H1 (cell line): ENCODE data around the gene MYH11. TPM values are rescaled to one million over a fixed set of nuclear protein-coding genes. Genes with fewer than 3 reads are reported as not detected.

ENCODE experiments used
- CTCF ChIA-PET: fragments of 300-600 bp; sonication (Branson Sonifier 250); formaldehyde crosslinking; loops from one replicate; lab custom pipeline; 2021; ENCODE audit not compliant: partially characterized antibody; lab: Charles Lee
- POLR2A ChIA-PET: fragments of 300-600 bp; sonication (Branson Sonifier 250); formaldehyde crosslinking; loops from one replicate; lab custom pipeline; 2021; ENCODE audit warnings: inconsistent platforms; ENCODE audit not compliant: partially characterized antibody; lab: Charles Lee
- DNase-seq, 2 experiments: peaks; one replicate each; pipeline versions ENCODE4 v3.0.0 to v3.0.0-alpha.2; 2010 to 2022; ENCODE audit warnings: low spot score in 2 of 2, low read depth in 1 of 2, mixed read lengths in 1 of 2
- FAIRE-seq: peaks from 2 replicates; lab custom pipeline; 2011; peaks lifted over from hg19 to GRCh38; lab: Jason Lieb, UNC
- H2AFZ ChIP-seq: 2 replicates; pipeline ENCODE4 v1.8.1; 2012; ENCODE audit warnings: low read length, inconsistent platforms
- H2AK5ac ChIP-seq: 2 replicates; pipeline ENCODE4 v1.6.1; 2013; ENCODE audit warnings: low read depth, low read length
- H2BK120ac ChIP-seq: replicated peaks from 2 replicates; pipeline ENCODE3; 2013; ENCODE audit warnings: low read depth, low read length, inconsistent platforms
- H2BK12ac ChIP-seq: 2 replicates; pipeline ENCODE4 v1.6.1; 2013; ENCODE audit warnings: low read depth, low read length
- H2BK15ac ChIP-seq: 2 replicates; pipeline ENCODE4 v1.6.1; 2013; ENCODE audit warnings: low read length
- H2BK20ac ChIP-seq: 2 replicates; pipeline ENCODE4 v1.6.1; 2013; ENCODE audit warnings: low read length
- H2BK5ac ChIP-seq: 2 replicates; pipeline ENCODE4 v1.6.1; 2013; ENCODE audit warnings: low read depth, low read length
- H3K14ac ChIP-seq: 2 replicates; pipeline ENCODE4 v1.6.1; 2013; ENCODE audit warnings: inconsistent platforms; ENCODE audit not compliant: insufficient read length
- H3K18ac ChIP-seq: 2 replicates; pipeline ENCODE4 v1.6.1; 2013; ENCODE audit warnings: low read length; ENCODE audit errors: extremely low read depth
- H3K23ac ChIP-seq: 2 replicates; pipeline ENCODE4 v1.6.1; 2013; ENCODE audit warnings: inconsistent platforms; ENCODE audit not compliant: insufficient read length
- H3K23me2 ChIP-seq: 2 replicates; pipeline ENCODE4 v1.6.1; 2013; ENCODE audit warnings: low read depth, low read length
- H3K27ac ChIP-seq: 2 replicates; pipeline ENCODE4 v1.6.1; 2011; ENCODE audit warnings: low read depth, low read length, inconsistent platforms
- H3K27me3 ChIP-seq, 4 experiments: replicated peaks in 1 of 4; 1 replicate in 1 of 4; 2 replicates in 3 of 4; pipeline versions ENCODE4 v1.6.1 to v1.8.1; 2011 to 2013; ENCODE audit warnings: low read length in 3 of 4, mild to moderate bottlenecking in 3 of 4, inconsistent platforms in 2 of 4, mixed read lengths in 2 of 4, moderate library complexity in 1 of 4; ENCODE audit not compliant: control insufficient read depth in 3 of 4, insufficient read depth in 3 of 4; ENCODE audit errors: extremely low read depth in 1 of 4
- H3K36me3 ChIP-seq, 4 experiments: 2 replicates each; pipeline versions ENCODE4 v1.6.1 to v1.8.1; 2011 to 2013; ENCODE audit warnings: mild to moderate bottlenecking in 4 of 4, low read length in 3 of 4, moderate library complexity in 2 of 4, control low read depth in 1 of 4, inconsistent platforms in 1 of 4; ENCODE audit not compliant: insufficient read depth in 4 of 4, control insufficient read depth in 2 of 4
- H3K4ac ChIP-seq: replicated peaks from 2 replicates; pipeline ENCODE3; 2013; ENCODE audit warnings: low read length, low read depth, mixed read lengths, inconsistent platforms; ENCODE audit not compliant: insufficient read length
- H3K4me1 ChIP-seq, 4 experiments: replicated peaks in 1 of 4; 1 replicate in 1 of 4; 2 replicates in 3 of 4; pipeline versions ENCODE4 v1.6.1 to v1.8.1; 2011 to 2013; ENCODE audit warnings: low read length in 3 of 4, inconsistent platforms in 2 of 4, mixed read lengths in 1 of 4; ENCODE audit not compliant: insufficient read depth in 4 of 4, control insufficient read depth in 3 of 4
- H3K4me2 ChIP-seq, 2 experiments: 2 replicates each; pipeline versions ENCODE4 v1.6.1 to v1.8.1; 2011 to 2013; ENCODE audit warnings: low read depth in 2 of 2, low read length in 2 of 2, control low read depth in 1 of 2, inconsistent platforms in 1 of 2, mild to moderate bottlenecking in 1 of 2; ENCODE audit not compliant: insufficient read depth in 1 of 2
- H3K4me3 ChIP-seq, 4 experiments: fragments of 200-600, 300-600 bp in 1 of 4; sonication (generic), shearing (Covaris generic), sonication (Bioruptor Twin) in 1 of 4; 2 replicates each; pipeline versions ENCODE4 v1.5.1 to v1.8.1; 2011 to 2016; ENCODE audit warnings: low read length in 4 of 4, low read depth in 3 of 4, control low read depth in 2 of 4, inconsistent platforms in 2 of 4, mild to moderate bottlenecking in 2 of 4, mixed read lengths in 1 of 4, moderate library complexity in 1 of 4; ENCODE audit not compliant: insufficient read depth in 2 of 4; ENCODE audit errors: extremely low read depth in 1 of 4
- H3K56ac ChIP-seq: replicated peaks from 2 replicates; pipeline ENCODE3; 2013; ENCODE audit warnings: low read depth, mild to moderate bottlenecking, mixed read lengths, low read length, inconsistent platforms; ENCODE audit not compliant: insufficient read length
- H3K79me1 ChIP-seq: 2 replicates; pipeline ENCODE4 v1.6.1; 2013; ENCODE audit warnings: low read depth, low read length, control low read depth
- H3K79me2 ChIP-seq, 2 experiments: 2 replicates each; pipeline versions ENCODE4 v1.6.1 to v1.8.1; 2012 to 2013; ENCODE audit warnings: low read length in 2 of 2, mild to moderate bottlenecking in 2 of 2, inconsistent platforms in 1 of 2; ENCODE audit not compliant: insufficient read depth in 2 of 2, control insufficient read depth in 1 of 2
- H3K9ac ChIP-seq, 4 experiments: replicated peaks in 1 of 4; 1 replicate in 1 of 4; 2 replicates in 3 of 4; pipeline versions ENCODE4 v1.6.1 to v1.8.1; 2011 to 2013; ENCODE audit warnings: low read depth in 3 of 4, low read length in 3 of 4, control low read depth in 2 of 4, mild to moderate bottlenecking in 2 of 4, moderate library complexity in 2 of 4, inconsistent platforms in 1 of 4; ENCODE audit errors: extremely low read depth in 1 of 4
- H3K9me3 ChIP-seq, 2 experiments: 2 replicates each; pipeline versions ENCODE4 v1.6.1 to v1.8.1; 2012 to 2013; ENCODE audit warnings: mild to moderate bottlenecking in 2 of 2, moderate library complexity in 2 of 2, control low read depth in 1 of 2, inconsistent platforms in 1 of 2, low read depth in 1 of 2, low read length in 1 of 2, mixed read lengths in 1 of 2; ENCODE audit not compliant: insufficient read depth in 2 of 2
- H4K20me1 ChIP-seq, 2 experiments: replicated peaks in 1 of 2; 2 replicates each; pipeline versions ENCODE3 to v1.8.1; 2011 to 2013; ENCODE audit warnings: inconsistent platforms in 2 of 2, low read length in 2 of 2, mild to moderate bottlenecking in 1 of 2; ENCODE audit not compliant: insufficient read depth in 2 of 2, control insufficient read depth in 1 of 2
- H4K5ac ChIP-seq: 2 replicates; pipeline ENCODE4 v1.6.1; 2013; ENCODE audit warnings: low read length, low read depth, mixed read lengths, inconsistent platforms; ENCODE audit not compliant: insufficient read length
- H4K8ac ChIP-seq: 2 replicates; pipeline ENCODE4 v1.8.0; 2013; ENCODE audit warnings: mild to moderate bottlenecking, moderate library complexity, low read length, inconsistent platforms; ENCODE audit not compliant: insufficient read depth; ENCODE audit errors: extremely low read depth
- H4K91ac ChIP-seq: replicated peaks from 2 replicates; pipeline ENCODE3; 2013; ENCODE audit warnings: low read length, mixed read lengths, inconsistent platforms; ENCODE audit not compliant: insufficient read length
- GTF2F1 ChIP-seq: IDR thresholded peaks from 2 replicates; pipeline ENCODE4 v1.6.1; 2012; ENCODE audit warnings: low read depth, low read length, improper control_type of control experiment, borderline replicate concordance
- HDAC2 ChIP-seq, 2 experiments: fragments of 300-600 bp in 1 of 2; sonication (generic) in 1 of 2; IDR thresholded peaks; 2 replicates each; pipeline ENCODE4 v1.6.1; 2011 to 2012; ENCODE audit warnings: low read depth in 2 of 2, low read length in 2 of 2, mild to moderate bottlenecking in 2 of 2, moderate library complexity in 2 of 2, borderline replicate concordance in 1 of 2, inconsistent platforms in 1 of 2
- KDM5A ChIP-seq: fragments of 200-600 bp; IDR thresholded peaks from 2 replicates; pipeline ENCODE4 v1.7.1; 2012; ENCODE audit warnings: mild to moderate bottlenecking, low read length, inconsistent platforms, mixed read lengths
- NRF1 ChIP-seq: IDR thresholded peaks from 2 replicates; pipeline ENCODE4 v1.6.1; 2011; ENCODE audit warnings: mild to moderate bottlenecking, low read depth, low read length, improper control_type of control experiment
- PHF8 ChIP-seq: fragments of 200-600 bp; sonication (generic); conservative IDR thresholded peaks from 2 replicates; pipeline ENCODE4 v1.7.1; 2012; ENCODE audit warnings: low read depth, mild to moderate bottlenecking, inconsistent platforms, low read length, moderate library complexity
- RNF2 ChIP-seq: fragments of 200-900, 300-1000 bp; sonication (generic); IDR thresholded peaks from 2 replicates; pipeline ENCODE4 v1.7.1; 2016; ENCODE audit warnings: borderline replicate concordance, low read depth, mild to moderate bottlenecking, antibody characterized with exemption, low read length; ENCODE audit not compliant: poor library complexity, severe bottlenecking; ENCODE audit errors: missing control alignments
- SIRT6 ChIP-seq: IDR thresholded peaks from one replicate; pipeline ENCODE4 v1.7.1; 2012; ENCODE audit warnings: low read length, inconsistent platforms
- TBP ChIP-seq: IDR thresholded peaks from 2 replicates; pipeline ENCODE4 v1.6.1; 2011; ENCODE audit warnings: low read depth, low read length, improper control_type of control experiment
- WGBS, 2 experiments: shearing (Covaris generic) in 1 of 2; methylation state at CpG; one replicate each; pipeline versions ENCODE4 v1.1.6 to v1.1.7; 2013 to 2015; ENCODE audit warnings: low lambda C conversion rate in 2 of 2, mixed read lengths in 2 of 2, inconsistent platforms in 1 of 2, low coverage in 1 of 2, missing lambda C conversion rate in 1 of 2; ENCODE audit not compliant: insufficient replicate concordance in 2 of 2, insufficient coverage in 1 of 2, insufficient read length in 1 of 2; ENCODE audit errors: extremely low coverage in 1 of 2, missing lambda C conversion rate in 1 of 2; 5-methylcytosine and 5-hydroxymethylcytosine counted together
- polyA plus RNA-seq, 7 experiments: library from polyadenylated mRNA; depleted of rRNA in 3 of 7; stranded (reverse) in 5 of 7; unstranded in 2 of 7; fragments of >200 nt in 5 of 7; fragments of 200-250 nt in 2 of 7; gene quantifications; 1 replicate in 5 of 7; 2 replicates in 1 of 7; 4 replicates in 1 of 7; pipeline versions ENCODE4 v1.2.1 to v1.2.3, GENCODE V29; 2011 to 2013; ENCODE audit warnings: missing spikeins in 2 of 7, mixed read lengths in 2 of 7
- total RNA-seq: library from RNA; stranded (reverse); fragmentation: NEBNext Ultra II Directional; extraction: Animal tissue kit (Norgen Biotek cat#: 25700); gene quantifications from 2 replicates; pipeline ENCODE4 v1.2.1, GENCODE V29; 2021

MYH11 gene
- total and polyA plus RNA-seq, 2 of the 8 experiments (the other 6 are each of a cell fraction or from before 2014, with no cell fraction given): 0.11 to 0.78 TPM

DNA sequence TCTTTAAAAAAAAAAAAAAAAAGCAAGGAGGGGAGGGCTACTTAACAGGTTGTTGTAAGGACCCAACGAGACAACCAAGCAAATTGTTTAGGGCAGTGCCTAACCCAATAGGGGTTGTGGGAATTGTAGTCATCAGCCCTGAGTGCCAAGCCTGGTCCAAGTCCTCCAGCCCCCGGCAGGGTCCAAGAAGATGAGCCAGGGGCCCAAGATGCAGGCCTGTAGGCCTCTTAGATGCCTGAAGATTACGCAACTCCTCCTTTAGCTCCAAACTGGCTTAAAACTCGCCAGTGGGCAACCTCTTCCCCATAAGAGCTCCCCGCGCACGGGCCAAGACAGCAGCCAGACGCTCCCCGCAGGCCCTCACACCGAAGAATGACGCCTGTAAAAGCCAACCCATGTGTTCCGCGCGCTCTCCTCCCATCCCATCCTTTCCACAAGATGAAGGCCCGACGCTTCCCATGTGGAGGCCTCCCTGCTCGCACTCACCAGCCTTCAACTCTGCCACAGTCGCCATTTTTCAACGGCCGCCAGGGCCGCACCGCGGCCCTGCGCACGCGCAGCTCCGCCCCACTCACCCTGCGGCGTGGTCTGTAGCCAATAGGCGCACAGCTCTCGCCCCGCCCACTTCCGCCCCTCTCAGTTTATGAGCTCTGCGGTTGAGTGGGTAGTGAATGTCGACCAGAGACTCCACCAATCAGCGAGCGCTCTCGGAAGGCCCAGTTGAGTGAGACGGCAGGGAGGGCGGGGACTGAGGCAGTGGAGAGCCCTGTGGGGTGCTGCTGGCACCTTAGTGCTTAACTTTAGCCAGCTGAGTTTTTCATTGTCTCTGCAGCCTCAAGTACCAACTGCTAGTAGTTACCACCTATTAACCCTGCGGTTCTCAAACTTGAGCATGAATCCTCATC is 31.5 kb upstream of the MYH11 start, which contains the start of gene CEP20:
Gene CEP20 (minus strand): TSS at position 532 of the 905 bp plus-strand sequence. CDS start 18 bp downstream, at position 514.
- H2BK12ac ChIP-seq: peak within 1 kb of the TSS; percentile 62
- peak within 1 kb of the TSS; percentile 97 to 100 (median 98) for H3K4me3 ChIP-seq
- peaks cover 10% of the 10 kb centered on the region; the same call in 1 of the 2 replicates for H3K79me1 ChIP-seq
- ChIA-PET POLR2A (interaction anchor here (0.5 to 2.1 kb wide), 21 partner anchors 10 to 223 kb away, joined by 3 to 20 read pairs (median 5); partner anchors contain the start of gene MYH11), CTCF (interaction anchor here (0.6 to 3.9 kb wide), 5 partner anchors 14 to 148 kb away, joined by 3 to 22 read pairs (median 5); no protein-coding TSS in a partner anchor)
- no peak within 1 kb of the TSS for H2BK20ac ChIP-seq
- H3K36me3 ChIP-seq: peaks cover 0 to 5% (median under 1%) of the 10 kb centered on the region in 4 experiments; a peak in 3 of 8 replicates
- H3K18ac ChIP-seq: peak within 1 kb of the TSS; percentile 73; the same call in 1 of the 2 replicates
- H2BK15ac ChIP-seq: peak within 1 kb of the TSS; percentile 49
- H3K9ac ChIP-seq: peak within 1 kb of the TSS; percentile 39 to 93 (median 87)
- H3K27ac ChIP-seq: peak within 1 kb of the TSS; percentile 85
- H2BK5ac ChIP-seq: peak within 1 kb of the TSS; percentile 93
- H3K23me2 ChIP-seq: peaks cover 2% of the 10 kb centered on the region; the same call in 1 of the 2 replicates
- H3K9me3 ChIP-seq: no peaks in the 10 kb centered on the region
- no peaks in the 10 kb centered on the region for H3K27me3 ChIP-seq
- H4K91ac ChIP-seq: peak within 1 kb of the TSS; percentile 75
- DNase-seq: peak; percentile 98
- H3K23ac ChIP-seq: no peak within 1 kb of the TSS
- peak within 1 kb of the TSS; percentile 65 to 74 for H3K4me2 ChIP-seq
- peaks cover 3 to 6% (median 5%) of the 10 kb centered on the region in 4 experiments; a peak in 5 of 7 replicates for H3K4me1 ChIP-seq
- peak; percentile 42 for FAIRE-seq
- peak within 1 kb of the TSS; percentile 75 for H2BK120ac ChIP-seq
- H2AK5ac ChIP-seq: peak within 1 kb of the TSS; percentile 44
- peaks cover 0 to 3% of the 10 kb centered on the region in 2 experiments for H4K20me1 ChIP-seq
- H2AFZ ChIP-seq: peak within 1 kb of the TSS; percentile 70; the same call in 1 of the 2 replicates
- H3K14ac ChIP-seq: no peak within 1 kb of the TSS
- peak within 1 kb of the TSS; percentile 96; the same call in 1 of the 2 replicates for H4K8ac ChIP-seq
- peak within 1 kb of the TSS; percentile 95 for H4K5ac ChIP-seq
- H3K79me2 ChIP-seq: peaks cover 11 to 44% of the 10 kb centered on the region in 2 experiments; a peak in 3 of 4 replicates
- peak within 1 kb of the TSS; percentile 84 for H3K56ac ChIP-seq
- H3K4ac ChIP-seq: peak within 1 kb of the TSS; percentile 69
- WGBS, 2 experiments: 2% methylated on average over 40 of the region's 41 CpGs; no CpG with 5 or more reads in 1 of the 2 experiments
- TF ChIP-seq RNF2 (no peak), GTF2F1 (no peak), PHF8 (peak; percentile 87), KDM5A (peak; percentile 92), NRF1 (peak; percentile 97), SIRT6 (no peak), HDAC2 (IDR thresholded peaks at IDR 0.05; ENCODE audit: borderline replicate concordance in 1 of 2, low read depth in 2 of 2, low read length in 2 of 2) (peak in 1 of 2 experiments; percentile 87; a peak in 1 of 4 replicates), TBP (peak; percentile 77)
